ENCODE results near the gene NOP53. TPM values are rescaled to one million over a fixed set of nuclear protein-coding genes. Genes with fewer than 3 reads are reported as not detected.
"Not testable (repeated sequence)": the region's sequence is repeated elsewhere in the genome, so short reads cannot be mapped to it uniquely, and the experiment has no call there.

Gene NOP53
- total and polyA plus RNA-seq, 8 donors = 110 to 784 (median 507) TPM

GRCh38 chr19:47779524-47780214 lies 34.3 kb downstream of the NOP53 start:
- DNase-seq = peak; percentile 58 to 74
- TF ChIP-seq EP300 (IDR thresholded peaks at IDR 0.05) (peak; percentile 21), POLR2AphosphoS5 (IDR thresholded peaks at IDR 0.05) (peak in 1 of 3 donors; percentile 41), POLR2A (IDR thresholded peaks at IDR 0.05) (no peak)
- Histone ChIP-seq H3K27ac (peak overlapping the region; percentile 66 to 97 (median 95)), H3K4me3 (peak overlapping the region; percentile 78 to 93 (median 86)), H3K27me3 (no peaks in the 10 kb centered on the region), H3K36me3 (peaks cover 25 to 41% (median 38%) of the 10 kb centered on the region in 4 donors), H3K4me1 (peaks cover 40 to 59% (median 49%) of the 10 kb centered on the region in 4 donors), H3K9me3 (no peaks in the 10 kb centered on the region)
- intact Hi-C loops (cut with DNase I; ENCODE audit: low total_unique reads) = no loop called here
- 38 to 47% (median 43%) methylated on average over 24 of the region's 24 CpGs for WGBS, 5 donors

GRCh38 chr19:47780215-47780551 lies 34.8 kb downstream of the NOP53 start:
- DNase-seq = no peak
- Histone ChIP-seq H3K9me3 (no peaks in the 10 kb centered on the region), H3K27ac (peak overlapping the region; percentile 66 to 97 (median 95)), H3K36me3 (peaks cover 30 to 46% (median 44%) of the 10 kb centered on the region in 4 donors), H3K4me1 (peaks cover 40 to 59% (median 49%) of the 10 kb centered on the region in 4 donors), H3K4me3 (peak overlapping the region; percentile 78 to 93 (median 86)), H3K27me3 (no peaks in the 10 kb centered on the region)
- intact Hi-C loops (cut with DNase I; ENCODE audit: low total_unique reads) = no loop called here
- TF ChIP-seq EP300 (IDR thresholded peaks at IDR 0.05) = no peak
- no peak for TF ChIP-seq POLR2A (IDR thresholded peaks at IDR 0.05)
- no peak for TF ChIP-seq POLR2AphosphoS5 (IDR thresholded peaks at IDR 0.05)
- no peak for TF ChIP-seq CTCF (IDR thresholded peaks at IDR 0.05)
- 60 to 81% (median 74%) methylated on average over 9 of the region's 9 CpGs for WGBS, 5 donors

- WGBS, 5 donors = 29 to 46% (median 37%) methylated on average over 9 of the region's 9 CpGs
- Histone ChIP-seq H3K27me3 (no peaks in the 10 kb centered on the region), H3K27ac (peak overlapping the region in 3 of 5 donors; percentile 95 to 97 (median 95))
These were observed 36.4 kb downstream of the NOP53 start for GRCh38 chr19:47781590-47782262.

GRCh38 chr19:47786566-47786965 lies 41.2 kb downstream of the NOP53 start:
- WGBS, 5 donors = 90 to 100% (median 93%) methylated on average over 5 to 7 of the region's 7 CpGs
- Histone ChIP-seq H3K27me3 (no peaks in the 10 kb centered on the region), H3K27ac (no peak overlapping the region), H3K9me3 (no peaks in the 10 kb centered on the region), H3K4me1 (peaks cover 5 to 34% (median 21%) of the 10 kb centered on the region in 4 donors), H3K36me3 (peaks cover 33 to 61% (median 57%) of the 10 kb centered on the region in 4 donors), H3K4me3 (no peak overlapping the region)
- no peak for TF ChIP-seq POLR2A (IDR thresholded peaks at IDR 0.05)
- intact Hi-C loops (cut with DNase I; ENCODE audit: low total_unique reads) = no loop called here
- no peak for DNase-seq

More at GRCh38 chr19:47781590-47782262, 36.4 kb downstream of the NOP53 start:
- Histone ChIP-seq H3K4me1 (peaks cover 40 to 59% (median 47%) of the 10 kb centered on the region in 4 donors), H3K4me3 (peak overlapping the region in 2 of 4 donors; percentile 78 to 93), H3K36me3 (peaks cover 39 to 62% (median 59%) of the 10 kb centered on the region in 4 donors), H3K9me3 (no peaks in the 10 kb centered on the region)
- TF ChIP-seq POLR2AphosphoS5 (IDR thresholded peaks at IDR 0.05) = peak in 2 of 3 donors; percentile 20 to 36
- no peak for TF ChIP-seq CTCF (IDR thresholded peaks at IDR 0.05)
- no peak for TF ChIP-seq EP300 (IDR thresholded peaks at IDR 0.05)
- no peak for TF ChIP-seq POLR2A (IDR thresholded peaks at IDR 0.05)
- intact Hi-C loops (cut with DNase I; ENCODE audit: low total_unique reads) = no loop called here
- peak in 1 of 2 donors; percentile 35 for DNase-seq

GRCh38 chr19:47787307-47787706 lies 42.0 kb downstream of the NOP53 start:
- H3K4me3 ChIP-seq; H3K27me3 ChIP-seq; intact Hi-C loops (cut with DNase I; ENCODE audit: low total_unique reads); H3K27ac ChIP-seq; DNase-seq; H3K9me3 ChIP-seq: not testable (repeated sequence)
- peaks cover 33 to 56% (median 53%) of the 10 kb centered on the region in 4 donors for H3K36me3 ChIP-seq
- peaks cover 0 to 26% (median 13%) of the 10 kb centered on the region in 4 donors for H3K4me1 ChIP-seq
- 78 to 87% (median 83%) methylated on average over 10 of the region's 10 CpGs for WGBS, 5 donors

GRCh38 chr19:47789811-47790210 lies 44.5 kb downstream of the NOP53 start:
- H3K4me3 ChIP-seq; H3K27ac ChIP-seq; DNase-seq; H3K27me3 ChIP-seq; intact Hi-C loops (cut with DNase I; ENCODE audit: low total_unique reads); H3K9me3 ChIP-seq: not testable (repeated sequence)
- peaks cover 0 to 20% (median 2%) of the 10 kb centered on the region in 4 donors for H3K4me1 ChIP-seq
- WGBS, 5 donors = 78 to 90% (median 82%) methylated on average over 13 of the region's 13 CpGs
- peaks cover 13 to 31% (median 28%) of the 10 kb centered on the region in 4 donors for H3K36me3 ChIP-seq

Measured in stomach (tissue), 9 donors.